Measurements from ENCODE around the gene C20orf204. TPM values are rescaled to one million over a fixed set of nuclear protein-coding genes. Genes with fewer than 3 reads are reported as not detected.
A peak's percentile ranks its signal among the peaks of the same experiment; 100 is the strongest.

Gene C20orf204
- total and polyA plus RNA-seq, 10 of the 15 experiments (the other 5 are each of a cell fraction or from before 2014, with no cell fraction given) = 0.24 to 56.0 (median 12.4) TPM

DNA sequence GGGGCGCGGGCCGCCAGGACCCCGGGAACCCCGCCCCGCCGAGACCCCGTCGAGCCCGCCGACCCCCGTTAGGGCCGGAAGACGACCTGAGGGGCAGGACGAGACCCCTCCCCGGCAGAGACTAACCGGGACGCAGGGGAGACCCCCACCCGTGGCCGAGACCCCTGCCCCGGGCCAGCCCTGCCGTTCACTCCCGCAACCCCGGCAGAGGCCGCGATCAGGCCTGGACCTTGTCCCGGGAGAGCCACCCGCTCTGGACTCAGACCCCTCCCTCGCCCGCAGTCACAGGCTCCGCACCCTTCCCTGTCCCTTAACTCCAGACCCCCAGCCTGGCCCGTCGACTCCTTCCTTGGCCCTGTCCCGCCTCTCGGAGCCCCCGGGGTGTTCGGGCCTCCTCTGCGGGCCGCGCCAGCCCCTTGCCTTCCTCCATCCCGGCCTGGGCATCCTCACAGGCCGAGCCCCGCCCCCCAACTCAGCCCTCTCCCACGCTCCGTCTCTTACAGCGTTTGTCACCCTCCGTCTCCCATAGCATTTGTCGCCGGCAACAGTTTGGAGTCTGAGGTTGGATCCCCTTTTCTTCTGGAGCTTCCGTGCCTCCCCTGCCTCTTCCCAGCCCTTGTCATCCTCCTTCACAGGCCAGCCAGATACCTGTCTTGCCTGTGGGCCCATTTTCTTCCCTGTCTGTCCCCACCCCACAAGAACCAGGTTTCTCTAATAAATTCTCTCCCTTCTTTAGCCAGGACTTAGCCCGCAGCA, 27.6 kb downstream of the C20orf204 start:
- no peak for FAIRE-seq
- TF ChIP-seq, protein P1, sequence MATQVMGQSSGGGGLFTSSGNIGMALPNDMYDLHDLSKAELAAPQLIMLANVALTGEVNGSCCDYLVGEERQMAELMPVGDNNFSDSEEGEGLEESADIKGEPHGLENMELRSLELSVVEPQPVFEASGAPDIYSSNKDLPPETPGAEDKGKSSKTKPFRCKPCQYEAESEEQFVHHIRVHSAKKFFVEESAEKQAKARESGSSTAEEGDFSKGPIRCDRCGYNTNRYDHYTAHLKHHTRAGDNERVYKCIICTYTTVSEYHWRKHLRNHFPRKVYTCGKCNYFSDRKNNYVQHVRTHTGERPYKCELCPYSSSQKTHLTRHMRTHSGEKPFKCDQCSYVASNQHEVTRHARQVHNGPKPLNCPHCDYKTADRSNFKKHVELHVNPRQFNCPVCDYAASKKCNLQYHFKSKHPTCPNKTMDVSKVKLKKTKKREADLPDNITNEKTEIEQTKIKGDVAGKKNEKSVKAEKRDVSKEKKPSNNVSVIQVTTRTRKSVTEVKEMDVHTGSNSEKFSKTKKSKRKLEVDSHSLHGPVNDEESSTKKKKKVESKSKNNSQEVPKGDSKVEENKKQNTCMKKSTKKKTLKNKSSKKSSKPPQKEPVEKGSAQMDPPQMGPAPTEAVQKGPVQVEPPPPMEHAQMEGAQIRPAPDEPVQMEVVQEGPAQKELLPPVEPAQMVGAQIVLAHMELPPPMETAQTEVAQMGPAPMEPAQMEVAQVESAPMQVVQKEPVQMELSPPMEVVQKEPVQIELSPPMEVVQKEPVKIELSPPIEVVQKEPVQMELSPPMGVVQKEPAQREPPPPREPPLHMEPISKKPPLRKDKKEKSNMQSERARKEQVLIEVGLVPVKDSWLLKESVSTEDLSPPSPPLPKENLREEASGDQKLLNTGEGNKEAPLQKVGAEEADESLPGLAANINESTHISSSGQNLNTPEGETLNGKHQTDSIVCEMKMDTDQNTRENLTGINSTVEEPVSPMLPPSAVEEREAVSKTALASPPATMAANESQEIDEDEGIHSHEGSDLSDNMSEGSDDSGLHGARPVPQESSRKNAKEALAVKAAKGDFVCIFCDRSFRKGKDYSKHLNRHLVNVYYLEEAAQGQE (IDR thresholded peaks at IDR 0.05; ENCODE audit: low read depth, low read length) = no peak
- TF ChIP-seq EGR1 (IDR thresholded peaks at IDR 0.05; ENCODE audit: borderline replicate concordance in 1 of 2, low read depth in 2 of 2, low read length in 2 of 2) (0 out of 3 replicates have a peak, but pooled peaks of 1 of the 2 experiments have one; percentile 2), EED (IDR thresholded peaks at IDR 0.05; ENCODE audit: low read depth) (0 out of 2 replicates have a peak, but pooled peaks have one; percentile 5), BCL11A (IDR thresholded peaks at IDR 0.05; ENCODE audit: low read depth, low read length) (0 out of 2 replicates have a peak, but pooled peaks have one; percentile 6), HDGF (IDR thresholded peaks at IDR 0.05) (0 out of 2 replicates have a peak, but pooled peaks have one; percentile 73)
- TF ChIP-seq, protein P2, sequence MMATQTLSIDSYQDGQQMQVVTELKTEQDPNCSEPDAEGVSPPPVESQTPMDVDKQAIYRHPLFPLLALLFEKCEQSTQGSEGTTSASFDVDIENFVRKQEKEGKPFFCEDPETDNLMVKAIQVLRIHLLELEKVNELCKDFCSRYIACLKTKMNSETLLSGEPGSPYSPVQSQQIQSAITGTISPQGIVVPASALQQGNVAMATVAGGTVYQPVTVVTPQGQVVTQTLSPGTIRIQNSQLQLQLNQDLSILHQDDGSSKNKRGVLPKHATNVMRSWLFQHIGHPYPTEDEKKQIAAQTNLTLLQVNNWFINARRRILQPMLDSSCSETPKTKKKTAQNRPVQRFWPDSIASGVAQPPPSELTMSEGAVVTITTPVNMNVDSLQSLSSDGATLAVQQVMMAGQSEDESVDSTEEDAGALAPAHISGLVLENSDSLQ (IDR thresholded peaks at IDR 0.05) = no peak
- TF ChIP-seq, protein P3, sequence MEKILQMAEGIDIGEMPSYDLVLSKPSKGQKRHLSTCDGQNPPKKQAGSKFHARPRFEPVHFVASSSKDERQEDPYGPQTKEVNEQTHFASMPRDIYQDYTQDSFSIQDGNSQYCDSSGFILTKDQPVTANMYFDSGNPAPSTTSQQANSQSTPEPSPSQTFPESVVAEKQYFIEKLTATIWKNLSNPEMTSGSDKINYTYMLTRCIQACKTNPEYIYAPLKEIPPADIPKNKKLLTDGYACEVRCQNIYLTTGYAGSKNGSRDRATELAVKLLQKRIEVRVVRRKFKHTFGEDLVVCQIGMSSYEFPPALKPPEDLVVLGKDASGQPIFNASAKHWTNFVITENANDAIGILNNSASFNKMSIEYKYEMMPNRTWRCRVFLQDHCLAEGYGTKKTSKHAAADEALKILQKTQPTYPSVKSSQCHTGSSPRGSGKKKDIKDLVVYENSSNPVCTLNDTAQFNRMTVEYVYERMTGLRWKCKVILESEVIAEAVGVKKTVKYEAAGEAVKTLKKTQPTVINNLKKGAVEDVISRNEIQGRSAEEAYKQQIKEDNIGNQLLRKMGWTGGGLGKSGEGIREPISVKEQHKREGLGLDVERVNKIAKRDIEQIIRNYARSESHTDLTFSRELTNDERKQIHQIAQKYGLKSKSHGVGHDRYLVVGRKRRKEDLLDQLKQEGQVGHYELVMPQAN (conservative IDR thresholded peaks at IDR 0.05) = 0 out of 2 replicates have a peak, but pooled peaks have one; percentile 11
- TF ChIP-seq, protein P4, sequence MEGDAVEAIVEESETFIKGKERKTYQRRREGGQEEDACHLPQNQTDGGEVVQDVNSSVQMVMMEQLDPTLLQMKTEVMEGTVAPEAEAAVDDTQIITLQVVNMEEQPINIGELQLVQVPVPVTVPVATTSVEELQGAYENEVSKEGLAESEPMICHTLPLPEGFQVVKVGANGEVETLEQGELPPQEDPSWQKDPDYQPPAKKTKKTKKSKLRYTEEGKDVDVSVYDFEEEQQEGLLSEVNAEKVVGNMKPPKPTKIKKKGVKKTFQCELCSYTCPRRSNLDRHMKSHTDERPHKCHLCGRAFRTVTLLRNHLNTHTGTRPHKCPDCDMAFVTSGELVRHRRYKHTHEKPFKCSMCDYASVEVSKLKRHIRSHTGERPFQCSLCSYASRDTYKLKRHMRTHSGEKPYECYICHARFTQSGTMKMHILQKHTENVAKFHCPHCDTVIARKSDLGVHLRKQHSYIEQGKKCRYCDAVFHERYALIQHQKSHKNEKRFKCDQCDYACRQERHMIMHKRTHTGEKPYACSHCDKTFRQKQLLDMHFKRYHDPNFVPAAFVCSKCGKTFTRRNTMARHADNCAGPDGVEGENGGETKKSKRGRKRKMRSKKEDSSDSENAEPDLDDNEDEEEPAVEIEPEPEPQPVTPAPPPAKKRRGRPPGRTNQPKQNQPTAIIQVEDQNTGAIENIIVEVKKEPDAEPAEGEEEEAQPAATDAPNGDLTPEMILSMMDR (IDR thresholded peaks at IDR 0.05 in 2 of 3, conservative IDR thresholded peaks at IDR 0.05 in 1 of 3; ENCODE audit: control insufficient read depth in 2 of 3, extremely low read depth in 1 of 3, insufficient read depth in 1 of 3, low read depth in 3 of 3, low read length in 3 of 3) = no peak
- H3K27ac ChIP-seq (ENCODE audit: control insufficient read depth, insufficient read depth) = peak overlapping the region; percentile 48
- H3K36me3 ChIP-seq (ENCODE audit: control insufficient read depth in 2 of 2, insufficient read depth in 2 of 2, low read length in 1 of 2) = no peaks in the 10 kb centered on the region
- no peaks in the 10 kb centered on the region for H3K27me3 ChIP-seq (replicated peaks in 1 of 2; ENCODE audit: control insufficient read depth in 2 of 2, insufficient read depth in 2 of 2, low read length in 1 of 2)
- no peaks in the 10 kb centered on the region for H4K20me1 ChIP-seq (ENCODE audit: control insufficient read depth, insufficient read depth)
- ATAC-seq = no peak
- CTCF ChIA-PET = interaction anchor here (1.0 to 1.4 kb wide), 5 partner anchors 15 to 83 kb away, joined by 3 to 7 read pairs (median 5); partner anchors contain the start of gene PRPF6
- SMC1A ChIA-PET (ENCODE audit: uncharacterized antibody, unreplicated experiment) = interaction anchor here (1.1 to 2.1 kb wide), 4 partner anchors 9 to 56 kb away, joined by 3 to 8 read pairs (median 6); partner anchors contain the start of gene RGS19
- no peak for DNase-seq (ENCODE audit: low read depth, low spot score)
- POLR2A ChIA-PET = interaction anchor here (0.5 to 3.0 kb wide), 5 partner anchors 10 to 535 kb away, joined by 3 to 11 read pairs (median 6); partner anchors contain the start of genes OPRL1 and RGS19
- 4% methylated on average over 51 of the region's 51 CpGs for WGBS (ENCODE audit: insufficient coverage, insufficient replicate concordance, low lambda C conversion rate, missing lambda C conversion rate)
- RAD21 ChIA-PET (ENCODE audit: unreplicated experiment) = interaction anchor here (1.0 to 2.3 kb wide), 7 partner anchors 16 to 198 kb away, joined by 3 to 8 read pairs (median 5); partner anchors contain the start of genes OPRL1, RGS19, TPD52L2 and UCKL1
- H3K4me1 ChIP-seq (ENCODE audit: control insufficient read depth, insufficient read depth, low read length) = peaks cover 33% of the 10 kb centered on the region
- in situ Hi-C loops (cut with MboI) (no loop called here), intact Hi-C loops (cut with micrococcal nuclease; ENCODE audit: unreplicated experiment) (loop anchor here (2.0 kb wide), 1 partner anchor 15 kb away; the partner anchor contains the start of gene RGS19)
- peak overlapping the region; percentile 74 for H3K4me3 ChIP-seq
- BruUV-seq (replicated peaks) = TSS peak; percentile 74
- no peaks in the 10 kb centered on the region for H3K9me3 ChIP-seq (replicated peaks; ENCODE audit: control insufficient read depth, insufficient read depth, low read length)
- H3K79me2 ChIP-seq (ENCODE audit: control insufficient read depth, insufficient read depth, low read length) = no peaks in the 10 kb centered on the region
- peak overlapping the region; percentile 82 for H3K9ac ChIP-seq (ENCODE audit: control insufficient read depth, insufficient read depth, low read length)
- peak overlapping the region; percentile 65; the same call in 1 of the 2 replicates for H2AFZ ChIP-seq (ENCODE audit: control insufficient read depth, low read depth, low read length)
- peak overlapping the region; percentile 85 for H3K4me2 ChIP-seq (ENCODE audit: control insufficient read depth, insufficient read depth)

Measured in GM12878 (cell line).